HG03432 (cell line): Measurements from ENCODE around the gene SLC24A3.

ENCODE experiments used
- ATAC-seq: cut with Tn5 transposase; IDR thresholded peaks from one replicate; pipeline ENCODE4 v1.9.1; 2021; ENCODE audit warnings: mild to moderate bottlenecking, moderate library complexity; ENCODE audit not compliant: unreplicated experiment

The SLC24A3 gene

GRCh38 chr20:19756761-19757486 is 544.5 kb downstream of the SLC24A3 start:
- no peak for ATAC-seq

DNA sequence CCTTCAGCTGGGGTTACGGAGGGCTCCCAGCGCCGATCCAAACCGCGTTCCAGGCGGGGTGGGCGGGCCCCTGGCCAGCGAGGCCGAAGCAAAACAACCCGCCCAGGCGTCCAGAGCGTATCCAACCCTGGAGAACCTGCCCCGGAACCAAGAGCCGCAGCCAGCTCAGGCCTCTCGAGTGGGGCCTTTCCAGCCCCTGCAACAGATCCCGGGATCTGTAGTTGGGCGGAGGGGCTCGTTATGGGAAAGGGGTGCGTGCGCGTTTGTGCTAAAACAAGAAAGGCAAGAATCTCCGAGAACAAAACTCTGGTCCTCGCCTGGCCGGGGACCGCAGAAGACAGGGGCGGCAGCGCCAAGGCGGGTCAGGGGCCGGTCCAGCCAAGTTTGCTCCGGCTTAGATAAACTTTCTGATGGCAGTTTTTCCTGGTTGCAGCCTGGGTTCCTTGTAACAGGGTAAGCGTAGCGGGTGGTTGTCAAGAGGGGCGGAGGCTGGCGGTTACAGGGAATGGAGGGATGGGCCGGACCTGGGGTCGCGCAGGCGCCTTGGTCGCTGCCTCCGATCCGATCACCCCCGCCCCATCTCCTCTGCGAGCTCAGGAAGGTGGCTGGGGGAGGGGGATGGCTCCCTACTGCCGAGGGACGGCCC is 545.2 kb downstream of the SLC24A3 start:
- no peak for ATAC-seq

DNA sequence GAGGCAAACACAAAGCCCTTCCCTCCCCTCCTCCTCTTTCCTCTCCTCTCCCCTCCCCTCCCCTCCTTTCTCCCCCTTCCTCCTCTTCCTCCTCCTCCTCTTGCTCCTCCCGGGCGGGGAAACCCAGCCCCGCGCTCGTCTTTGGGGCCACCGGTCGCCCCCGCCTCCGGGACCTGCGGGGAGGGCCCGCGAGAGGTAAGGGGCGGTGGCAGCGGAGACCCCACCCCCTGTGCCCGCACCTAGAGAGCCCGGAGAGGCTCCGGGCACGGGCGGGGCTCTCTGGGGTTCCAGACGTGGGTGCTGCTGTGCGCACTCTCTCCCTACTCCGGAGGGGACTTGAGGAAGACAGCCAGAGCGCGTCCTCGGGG is 545.7 kb downstream of the SLC24A3 start, which contains the start of gene RIN2:
TSS of gene RIN2 (plus strand) at position 126 of the 368 bp plus-strand sequence. CDS start 131,344 bp downstream, outside the sequence.
- no peak for ATAC-seq

GRCh38 chr20:19758501-19759331 is 546.3 kb downstream of the SLC24A3 start:
- no peak for ATAC-seq

DNA sequence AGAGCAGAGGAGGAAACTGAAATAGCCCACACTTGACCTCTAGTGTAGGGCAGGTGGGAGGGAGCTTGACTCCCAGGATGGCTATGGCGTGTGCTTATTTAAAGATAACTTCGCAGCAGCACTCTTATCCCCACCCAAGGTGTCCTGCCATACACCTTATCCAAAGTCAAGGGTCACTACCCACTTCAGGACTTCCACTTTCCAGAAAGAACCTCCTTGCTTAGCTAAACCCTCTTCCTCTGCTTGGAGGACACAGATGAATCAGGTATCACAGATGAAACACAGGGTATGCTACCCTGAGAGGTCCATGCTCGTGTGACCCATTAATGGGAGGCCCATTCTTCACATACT is 547.9 kb downstream of the SLC24A3 start:
- no peak for ATAC-seq

- ATAC-seq = no peak
These were observed 548.9 kb downstream of the SLC24A3 start for GRCh38 chr20:19761326-19761725.

DNA sequence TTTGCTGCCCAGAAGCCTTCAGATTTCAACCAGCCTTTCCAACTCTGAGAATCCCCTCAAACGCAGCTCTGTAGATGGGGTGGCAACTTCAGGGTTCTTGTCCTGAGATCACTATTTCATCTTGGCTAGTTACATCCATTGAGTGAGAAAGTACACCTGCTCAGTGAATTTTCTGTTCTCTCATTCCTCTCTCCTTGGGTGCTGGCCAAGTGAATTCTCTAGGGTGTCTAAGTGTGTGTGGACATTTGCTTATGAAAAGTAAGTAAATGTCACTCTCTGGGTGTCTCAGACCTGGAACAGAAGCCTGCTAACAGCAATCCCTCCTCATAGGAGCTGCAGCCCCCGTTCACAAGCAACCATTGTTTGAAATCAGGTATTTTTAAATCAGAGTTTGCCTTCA is 549.4 kb downstream of the SLC24A3 start:
- ATAC-seq = no peak

- no peak for ATAC-seq
These were observed 551.8 kb downstream of the SLC24A3 start for GRCh38 chr20:19764207-19764606.

- no peak for ATAC-seq
These were observed 552.8 kb downstream of the SLC24A3 start for GRCh38 chr20:19765266-19765665.

- ATAC-seq = no peak
These were observed 553.5 kb downstream of the SLC24A3 start for GRCh38 chr20:19765913-19766312.

- no peak for ATAC-seq
These were observed 554.6 kb downstream of the SLC24A3 start for GRCh38 chr20:19767070-19767469.

GRCh38 chr20:19768325-19768842 is 555.9 kb downstream of the SLC24A3 start:
- ATAC-seq = no peak

DNA sequence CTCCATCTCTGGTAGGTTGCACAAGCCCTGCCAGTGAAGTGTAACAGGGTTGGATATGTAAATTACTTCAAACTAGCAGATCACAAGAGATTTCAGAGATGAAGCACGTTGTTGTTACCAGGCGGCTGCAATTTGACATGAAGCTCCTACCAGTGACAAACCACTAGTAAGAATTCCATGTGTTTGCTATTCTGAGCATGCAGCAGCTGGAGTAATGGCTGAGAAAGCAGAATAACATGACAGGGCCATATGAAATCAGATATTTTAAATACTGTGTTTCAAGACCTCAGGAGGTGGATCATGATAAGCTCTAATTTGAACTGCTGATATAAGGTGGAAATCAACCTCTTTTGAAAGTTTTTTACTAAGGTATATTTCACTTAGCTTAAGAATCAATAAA is 557.1 kb downstream of the SLC24A3 start:
- ATAC-seq = no peak

- ATAC-seq = no peak
These were observed 557.9 kb downstream of the SLC24A3 start for GRCh38 chr20:19770375-19770774.

DNA sequence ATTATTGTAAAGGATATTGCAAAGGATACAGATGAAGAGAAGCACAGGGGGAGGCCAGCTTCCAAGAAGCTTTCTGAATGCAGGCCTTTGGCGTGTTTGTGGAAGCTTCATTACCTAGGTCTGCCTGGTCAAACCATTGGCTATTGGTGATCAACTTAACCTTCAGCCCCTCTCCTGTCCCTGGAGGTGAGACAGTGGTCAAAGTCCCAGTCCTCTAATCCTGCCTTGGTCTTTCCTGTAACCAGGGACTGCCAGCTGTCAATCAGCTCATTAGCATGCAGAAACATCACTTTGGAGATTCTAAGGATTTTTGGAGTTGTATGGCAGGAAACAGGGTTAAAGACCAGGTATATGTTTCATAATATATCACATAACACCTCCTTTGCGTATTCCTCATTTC is 558.6 kb downstream of the SLC24A3 start:
- ATAC-seq = no peak
